ENCODE data around the gene LRP4. TPM values are rescaled to one million over a fixed set of nuclear protein-coding genes. Genes with fewer than 3 reads are reported as not detected.

LRP4 gene
- total RNA-seq, 5 donors from 2014 or later (not counting 1 experiment from before 2014, with no cell fraction given): 0.06 to 0.26 (median 0.13) TPM; not detected in 2

- H3K27ac ChIP-seq (ENCODE audit: low read length): no peak overlapping the region
- POLR2A ChIA-PET: no interaction called here
- DNase-seq (no peak), ATAC-seq (replicated peaks in 1 of 4) (no peak)
- H3K4me1 Mint-ChIP-seq: no peaks in the 10 kb centered on the region
- CTCF ChIA-PET: no interaction called here
- no peak overlapping the region for H3K4me3 ChIP-seq (ENCODE audit: control insufficient read depth in 1 of 2, extremely low read depth in 1 of 2, low read length in 1 of 2)
- H3K36me3 ChIP-seq (ENCODE audit: control insufficient read depth in 2 of 2, extremely low read depth in 1 of 2, insufficient read depth in 1 of 2, low read length in 1 of 2): no peaks in the 10 kb centered on the region
- WGBS (ENCODE audit: insufficient coverage): no CpG with 5 or more reads among the region's 3 CpGs
- H3K9me3 Mint-ChIP-seq: no peaks in the 10 kb centered on the region
- H3K9me3 ChIP-seq: no peaks in the 10 kb centered on the region
- H3K27ac Mint-ChIP-seq: no peak overlapping the region
- no peaks in the 10 kb centered on the region for H3K36me3 Mint-ChIP-seq
- peaks cover 0 to 25% of the 10 kb centered on the region in 2 experiments for H3K27me3 ChIP-seq (replicated peaks in 1 of 2; ENCODE audit: control insufficient read depth in 2 of 2, extremely low read depth in 1 of 2, insufficient read depth in 2 of 2, low read length in 1 of 2)
- peaks cover 0 to 5% of the 10 kb centered on the region in 2 donors for H3K27me3 Mint-ChIP-seq
- H3K4me1 ChIP-seq (ENCODE audit: control insufficient read depth in 1 of 2, extremely low read depth in 1 of 2, insufficient read depth in 2 of 2, low read length in 2 of 2): no peaks in the 10 kb centered on the region
- H3K4me3 Mint-ChIP-seq: no peak overlapping the region
These were observed 17.2 kb downstream of the LRP4 start for GRCh38 chr11:46901156-46901555.

- Mint-ChIP-seq H3K27me3 (peaks cover 0 to 5% of the 10 kb centered on the region in 2 donors), H3K9me3 (no peaks in the 10 kb centered on the region), H3K27ac (no peak overlapping the region), H3K4me3 (no peak overlapping the region), H3K36me3 (no peaks in the 10 kb centered on the region), H3K4me1 (no peaks in the 10 kb centered on the region)
- DNase-seq (no peak), ATAC-seq (replicated peaks in 1 of 4) (no peak)
- CTCF ChIA-PET: interaction anchor here in 1 of 2 donors (0.6 to 0.7 kb wide), 2 partner anchors 216 to 551 kb away, joined by 3 read pairs; no protein-coding TSS in a partner anchor
- Histone ChIP-seq H3K27ac (ENCODE audit: low read length) (no peak overlapping the region), H3K4me3 (ENCODE audit: control insufficient read depth in 1 of 2, extremely low read depth in 1 of 2, low read length in 1 of 2) (no peak overlapping the region), H3K9me3 (no peaks in the 10 kb centered on the region), H3K4me1 (ENCODE audit: control insufficient read depth in 1 of 2, extremely low read depth in 1 of 2, insufficient read depth in 2 of 2, low read length in 2 of 2) (no peaks in the 10 kb centered on the region), H3K27me3 (replicated peaks in 1 of 2; ENCODE audit: control insufficient read depth in 2 of 2, extremely low read depth in 1 of 2, insufficient read depth in 2 of 2, low read length in 1 of 2) (peaks cover 0 to 30% of the 10 kb centered on the region in 2 experiments), H3K36me3 (ENCODE audit: control insufficient read depth in 2 of 2, extremely low read depth in 1 of 2, insufficient read depth in 1 of 2, low read length in 1 of 2) (no peaks in the 10 kb centered on the region)
- 89% methylated on average over 12 of the region's 13 CpGs for WGBS (ENCODE audit: insufficient coverage)
- POLR2A ChIA-PET: no interaction called here
These were observed 18.1 kb downstream of the LRP4 start for GRCh38 chr11:46900091-46900746.

- no peak overlapping the region for H3K27ac Mint-ChIP-seq
- 90% methylated on average over 13 of the region's 13 CpGs for WGBS (ENCODE audit: insufficient coverage)
- Histone ChIP-seq H3K4me3 (ENCODE audit: control insufficient read depth in 1 of 2, extremely low read depth in 1 of 2, low read length in 1 of 2) (no peak overlapping the region), H3K36me3 (ENCODE audit: control insufficient read depth in 2 of 2, extremely low read depth in 1 of 2, insufficient read depth in 1 of 2, low read length in 1 of 2) (no peaks in the 10 kb centered on the region), H3K27ac (ENCODE audit: low read length) (no peak overlapping the region), H3K27me3 (replicated peaks in 1 of 2; ENCODE audit: control insufficient read depth in 2 of 2, extremely low read depth in 1 of 2, insufficient read depth in 2 of 2, low read length in 1 of 2) (peaks cover 0 to 28% of the 10 kb centered on the region in 2 experiments), H3K4me1 (ENCODE audit: control insufficient read depth in 1 of 2, extremely low read depth in 1 of 2, insufficient read depth in 2 of 2, low read length in 2 of 2) (no peaks in the 10 kb centered on the region), H3K9me3 (no peaks in the 10 kb centered on the region)
- CTCF ChIA-PET: interaction anchor here in 1 of 2 donors (0.6 to 0.7 kb wide), 2 partner anchors 217 to 552 kb away, joined by 3 read pairs; no protein-coding TSS in a partner anchor
- H3K4me3 Mint-ChIP-seq: no peak overlapping the region
- POLR2A ChIA-PET: no interaction called here
- peaks cover 0 to 5% of the 10 kb centered on the region in 2 donors for H3K27me3 Mint-ChIP-seq
- no peak for DNase-seq
- H3K36me3 Mint-ChIP-seq: no peaks in the 10 kb centered on the region
- ATAC-seq (replicated peaks in 1 of 4): no peak
- H3K9me3 Mint-ChIP-seq: no peaks in the 10 kb centered on the region
- no peaks in the 10 kb centered on the region for H3K4me1 Mint-ChIP-seq
These were observed 18.8 kb downstream of the LRP4 start for GRCh38 chr11:46899501-46900025.

- no peaks in the 10 kb centered on the region for H3K9me3 ChIP-seq
- Mint-ChIP-seq H3K4me3 (no peak overlapping the region), H3K27ac (no peak overlapping the region), H3K27me3 (peaks cover 0 to 1% of the 10 kb centered on the region in 2 donors), H3K36me3 (no peaks in the 10 kb centered on the region), H3K4me1 (no peaks in the 10 kb centered on the region), H3K9me3 (no peaks in the 10 kb centered on the region)
- POLR2A ChIA-PET: no interaction called here
- DNase-seq (no peak), ATAC-seq (replicated peaks in 1 of 4) (no peak)
- H3K27me3 ChIP-seq (replicated peaks in 1 of 2; ENCODE audit: control insufficient read depth in 2 of 2, extremely low read depth in 1 of 2, insufficient read depth in 2 of 2, low read length in 1 of 2): peaks cover 0 to 21% of the 10 kb centered on the region in 2 experiments
- CTCF ChIA-PET: no interaction called here
- H3K36me3 ChIP-seq (ENCODE audit: control insufficient read depth in 2 of 2, extremely low read depth in 1 of 2, insufficient read depth in 1 of 2, low read length in 1 of 2): no peaks in the 10 kb centered on the region
- WGBS (ENCODE audit: insufficient coverage): 93% methylated on average over 14 of the region's 17 CpGs
- no peak overlapping the region for H3K4me3 ChIP-seq (ENCODE audit: control insufficient read depth in 1 of 2, extremely low read depth in 1 of 2, low read length in 1 of 2)
- no peak overlapping the region for H3K27ac ChIP-seq (ENCODE audit: low read length)
- no peaks in the 10 kb centered on the region for H3K4me1 ChIP-seq (ENCODE audit: control insufficient read depth in 1 of 2, extremely low read depth in 1 of 2, insufficient read depth in 2 of 2, low read length in 2 of 2)
These were observed 19.8 kb downstream of the LRP4 start for GRCh38 chr11:46898396-46899095.

- 100% methylated on average over 5 of the region's 10 CpGs for WGBS (ENCODE audit: insufficient coverage)
- Histone ChIP-seq H3K36me3 (ENCODE audit: control insufficient read depth in 2 of 2, extremely low read depth in 1 of 2, insufficient read depth in 1 of 2, low read length in 1 of 2) (no peaks in the 10 kb centered on the region), H3K27ac (ENCODE audit: low read length) (no peak overlapping the region), H3K4me1 (ENCODE audit: control insufficient read depth in 1 of 2, extremely low read depth in 1 of 2, insufficient read depth in 2 of 2, low read length in 2 of 2) (no peaks in the 10 kb centered on the region), H3K27me3 (replicated peaks in 1 of 2; ENCODE audit: control insufficient read depth in 2 of 2, extremely low read depth in 1 of 2, insufficient read depth in 2 of 2, low read length in 1 of 2) (peaks cover 0 to 20% of the 10 kb centered on the region in 2 experiments), H3K4me3 (ENCODE audit: control insufficient read depth in 1 of 2, extremely low read depth in 1 of 2, low read length in 1 of 2) (no peak overlapping the region), H3K9me3 (no peaks in the 10 kb centered on the region)
- no peaks in the 10 kb centered on the region for H3K27me3 Mint-ChIP-seq
- H3K9me3 Mint-ChIP-seq: no peaks in the 10 kb centered on the region
- H3K36me3 Mint-ChIP-seq: no peaks in the 10 kb centered on the region
- no peak overlapping the region for H3K4me3 Mint-ChIP-seq
- ChIA-PET CTCF (no interaction called here), POLR2A (interaction anchor here in 1 of 2 donors (1.1 kb wide), 1 partner anchor 9 kb away, joined by 5 read pairs; no protein-coding TSS in a partner anchor)
- ATAC-seq (replicated peaks in 1 of 4) (peak in 1 of 4 experiments; percentile 23), DNase-seq (peak in 1 of 35 experiments; percentile 25)
- H3K4me1 Mint-ChIP-seq: no peaks in the 10 kb centered on the region
- no peak overlapping the region for H3K27ac Mint-ChIP-seq
These were observed 21.5 kb downstream of the LRP4 start for GRCh38 chr11:46896719-46897406.

GRCh38 chr11:46895821-46896220 lies 22.5 kb downstream of the LRP4 start:
- H3K4me3 Mint-ChIP-seq: no peak overlapping the region
- WGBS (ENCODE audit: insufficient coverage): 83% methylated on average over 10 of the region's 10 CpGs
- POLR2A ChIA-PET: interaction anchor here in 1 of 2 donors (1.1 kb wide), 1 partner anchor 10 kb away, joined by 5 read pairs; no protein-coding TSS in a partner anchor
- no peaks in the 10 kb centered on the region for H3K4me1 ChIP-seq (ENCODE audit: control insufficient read depth in 1 of 2, extremely low read depth in 1 of 2, insufficient read depth in 2 of 2, low read length in 2 of 2)
- no peaks in the 10 kb centered on the region for H3K36me3 ChIP-seq (ENCODE audit: control insufficient read depth in 2 of 2, extremely low read depth in 1 of 2, insufficient read depth in 1 of 2, low read length in 1 of 2)
- no peaks in the 10 kb centered on the region for H3K9me3 ChIP-seq
- no peaks in the 10 kb centered on the region for H3K36me3 Mint-ChIP-seq
- no peak overlapping the region for H3K4me3 ChIP-seq (ENCODE audit: control insufficient read depth in 1 of 2, extremely low read depth in 1 of 2, low read length in 1 of 2)
- no peak overlapping the region for H3K27ac Mint-ChIP-seq
- no peaks in the 10 kb centered on the region for H3K4me1 Mint-ChIP-seq
- ATAC-seq (replicated peaks in 1 of 4): no peak
- CTCF ChIA-PET: interaction anchor here in 1 of 2 donors (0.6 kb wide), 1 partner anchor 559 kb away, joined by 5 read pairs; no protein-coding TSS in a partner anchor
- no peak overlapping the region for H3K27ac ChIP-seq (ENCODE audit: low read length)
- H3K27me3 Mint-ChIP-seq: no peaks in the 10 kb centered on the region
- H3K27me3 ChIP-seq (replicated peaks in 1 of 2; ENCODE audit: control insufficient read depth in 2 of 2, extremely low read depth in 1 of 2, insufficient read depth in 2 of 2, low read length in 1 of 2): peaks cover 0 to 20% of the 10 kb centered on the region in 2 experiments
- H3K9me3 Mint-ChIP-seq: no peaks in the 10 kb centered on the region
- DNase-seq: no peak
